GM12875 (cell line): ENCODE results near the gene CTNNA1.

Experiments
- H3K4me3 ChIP-seq: one replicate; pipeline ENCODE4 v1.5.1; 2011; ENCODE audit warnings: low read depth, low read length, control low read depth
- CTCF ChIP-seq: IDR thresholded peaks from 2 replicates; pipeline ENCODE4 v1.5.1; 2011; ENCODE audit warnings: low read depth, mild to moderate bottlenecking, control low read depth, inconsistent platforms, low read length, moderate library complexity, borderline replicate concordance; ENCODE audit not compliant: insufficient read depth

The CTNNA1 gene

GRCh38 chr5:138974227-138975063, 221.2 kb downstream of the CTNNA1 start:
- TF ChIP-seq CTCF: no peak

GRCh38 chr5:138975098-138975847, 222.0 kb downstream of the CTNNA1 start:
- TF ChIP-seq CTCF: no peak
- no peak overlapping the region for H3K4me3 ChIP-seq

More at GRCh38 chr5:138974227-138975063, 221.2 kb downstream of the CTNNA1 start:
- no peak overlapping the region for H3K4me3 ChIP-seq

GRCh38 chr5:138978080-138978479, 224.9 kb downstream of the CTNNA1 start:
- no peak for TF ChIP-seq CTCF
- no peak overlapping the region for H3K4me3 ChIP-seq

DNA sequence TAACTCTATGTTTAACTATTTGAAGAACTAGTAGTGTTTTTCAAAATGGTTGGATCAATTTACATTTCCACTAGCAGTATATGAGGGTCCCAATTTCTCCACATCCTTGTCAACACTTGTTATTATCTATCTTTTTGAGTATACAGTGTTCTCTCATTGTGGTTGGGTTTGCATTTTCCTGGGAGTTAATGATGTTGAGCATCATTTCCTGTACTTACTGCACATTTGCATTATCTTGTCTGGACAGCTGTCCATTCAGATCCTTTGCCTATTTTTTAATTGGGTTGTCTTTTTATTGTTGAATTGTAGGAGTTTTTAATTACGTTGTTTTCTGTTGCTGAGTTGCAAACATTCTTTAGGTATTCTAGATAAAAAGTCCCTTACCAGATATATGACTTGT, 225.4 kb downstream of the CTNNA1 start:
- no peak for TF ChIP-seq CTCF
- H3K4me3 ChIP-seq: no peak overlapping the region

DNA sequence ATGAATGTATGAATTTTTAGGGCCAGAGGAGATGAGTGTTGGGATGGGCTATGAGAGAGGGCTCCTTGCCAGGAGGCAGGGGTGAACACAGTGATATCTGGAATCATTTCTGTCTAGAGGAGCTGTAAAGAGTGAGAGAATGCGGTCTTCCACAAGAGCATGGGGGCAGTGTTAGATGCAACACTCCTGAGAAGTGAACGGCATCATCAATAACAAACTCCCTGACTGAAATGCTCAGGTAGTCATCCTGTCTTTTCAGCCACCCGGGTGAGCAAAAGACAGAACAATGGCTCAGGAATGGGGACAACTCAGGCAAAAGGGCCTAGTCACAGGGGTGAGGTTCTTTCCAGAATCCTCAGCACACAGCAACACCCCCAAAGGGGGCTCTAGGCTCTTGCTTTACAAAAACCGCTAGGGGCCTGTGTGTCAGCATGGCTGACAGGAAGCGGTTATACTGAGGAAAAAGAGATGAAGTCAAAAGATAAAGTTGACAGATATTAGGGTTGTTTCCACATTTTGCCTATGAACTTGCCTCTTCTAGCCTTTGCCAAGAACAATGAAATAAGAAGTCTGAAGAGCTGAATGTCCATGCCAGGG, 226.6 kb downstream of the CTNNA1 start:
- no peak for TF ChIP-seq CTCF
- no peak overlapping the region for H3K4me3 ChIP-seq

DNA sequence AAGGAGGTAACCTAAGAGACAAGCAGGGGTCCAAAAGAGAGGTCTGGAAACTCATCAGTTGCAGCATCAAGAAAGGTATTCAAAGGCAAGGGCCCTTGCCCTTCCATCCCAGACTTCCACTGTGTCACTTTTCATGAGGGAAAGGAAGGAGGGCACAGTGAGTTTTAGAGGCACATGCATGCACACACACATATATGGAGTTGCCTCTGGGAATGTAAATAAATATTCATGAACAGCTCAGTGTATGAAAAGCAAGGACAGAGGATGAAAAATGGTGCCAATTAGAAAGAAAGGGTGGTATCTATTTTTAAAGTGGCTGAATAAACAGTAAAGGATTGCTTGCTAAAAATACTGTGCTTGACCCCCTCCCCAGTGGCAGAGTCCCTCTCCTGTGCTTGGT, 227.2 kb downstream of the CTNNA1 start:
- no peak for TF ChIP-seq CTCF
- no peak overlapping the region for H3K4me3 ChIP-seq
